Mesothelial cell of epicardium (in vitro differentiated cells): ENCODE measurements around the gene CPVL. TPM values are rescaled to one million over a fixed set of nuclear protein-coding genes. Genes with fewer than 3 reads are reported as not detected.

Experiments used
- DNase-seq, 2 experiments: peaks; one replicate each; pipeline ENCODE4 v3.0.0; 2021; ENCODE audit warnings: low spot score in 2 of 2; ENCODE audit not compliant: unreplicated experiment in 2 of 2
- H3K27ac Mint-ChIP-seq: 2 replicates; pipeline ENCODE4 v1.8.0; 2021; ENCODE audit warnings: mixed read lengths
- H3K27me3 Mint-ChIP-seq: 2 replicates; pipeline ENCODE4 v1.8.0; 2021; ENCODE audit warnings: low read depth, mixed read lengths
- H3K36me3 Mint-ChIP-seq: 2 replicates; pipeline ENCODE4 v1.8.0; 2021; ENCODE audit warnings: mixed read lengths
- H3K4me1 Mint-ChIP-seq: 2 replicates; pipeline ENCODE4 v1.8.0; 2021; ENCODE audit warnings: mixed read lengths
- H3K4me3 Mint-ChIP-seq: 2 replicates; pipeline ENCODE4 v1.8.0; 2021; ENCODE audit warnings: mild to moderate bottlenecking, moderate library complexity, mixed read lengths
- H3K9me3 Mint-ChIP-seq: 2 replicates; pipeline ENCODE4 v1.8.0; 2021; ENCODE audit warnings: mixed read lengths
- CTCF ChIP-seq: fragments of 200-600 bp; sonication (generic); IDR thresholded peaks from one replicate; pipeline ENCODE4 v1.5.0; 2021; ENCODE audit warnings: antibody characterized with exemption; ENCODE audit not compliant: unreplicated experiment
- total RNA-seq: library from RNA; stranded (reverse); gene quantifications from 3 replicates; pipeline ENCODE4 v1.2.1, GENCODE V29; 2021

The CPVL gene
- total RNA-seq, 1 donor from 2014 or later = 11.4 TPM

DNA sequence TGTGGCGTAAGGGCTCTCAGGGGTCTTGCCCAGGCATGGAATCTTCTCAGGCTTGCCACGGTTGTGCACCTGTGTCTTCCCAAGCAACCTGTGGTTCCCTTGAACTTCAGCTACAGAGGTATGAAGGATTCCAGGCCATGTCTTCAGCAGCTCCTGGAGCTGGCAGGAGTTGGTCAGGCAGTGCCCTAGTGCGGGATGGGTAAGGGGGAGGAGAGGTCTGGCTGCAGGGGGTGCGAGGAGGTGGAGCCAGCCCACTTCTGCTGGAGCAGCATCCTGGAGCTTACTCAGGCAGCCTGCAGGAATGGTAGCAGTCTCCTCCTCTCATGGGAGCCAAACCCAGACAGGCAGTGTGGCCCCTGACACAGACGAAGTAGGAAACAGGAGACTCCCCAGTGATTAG, 184.4 kb downstream of the CPVL start:
- no peak overlapping the region for H3K27ac Mint-ChIP-seq
- no peaks in the 10 kb centered on the region for H3K9me3 Mint-ChIP-seq
- H3K4me1 Mint-ChIP-seq = peaks cover 18% of the 10 kb centered on the region
- H3K36me3 Mint-ChIP-seq = no peaks in the 10 kb centered on the region
- no peak for TF ChIP-seq CTCF
- no peak for DNase-seq
- no peak overlapping the region for H3K4me3 Mint-ChIP-seq
- peaks cover 19% of the 10 kb centered on the region for H3K27me3 Mint-ChIP-seq

- H3K27me3 Mint-ChIP-seq = peaks cover 23% of the 10 kb centered on the region
These were observed 186.1 kb downstream of the CPVL start for GRCh38 chr7:28960071-28960840.

GRCh38 chr7:28958980-28959347, 187.4 kb downstream of the CPVL start:
- peak overlapping the region; percentile 87 for H3K27ac Mint-ChIP-seq
- TF ChIP-seq CTCF = no peak
- H3K4me1 Mint-ChIP-seq = peaks cover 21% of the 10 kb centered on the region
- H3K4me3 Mint-ChIP-seq = peak overlapping the region; percentile 81
- H3K36me3 Mint-ChIP-seq = no peaks in the 10 kb centered on the region
- peaks cover 23% of the 10 kb centered on the region for H3K27me3 Mint-ChIP-seq
- no peak for DNase-seq
- H3K9me3 Mint-ChIP-seq = no peaks in the 10 kb centered on the region

More at GRCh38 chr7:28960071-28960840, 186.1 kb downstream of the CPVL start:
- Mint-ChIP-seq H3K27ac (no peak overlapping the region), H3K36me3 (no peaks in the 10 kb centered on the region), H3K4me1 (peaks cover 19% of the 10 kb centered on the region), H3K4me3 (no peak overlapping the region), H3K9me3 (no peaks in the 10 kb centered on the region)
- TF ChIP-seq CTCF = no peak
- no peak for DNase-seq

DNA sequence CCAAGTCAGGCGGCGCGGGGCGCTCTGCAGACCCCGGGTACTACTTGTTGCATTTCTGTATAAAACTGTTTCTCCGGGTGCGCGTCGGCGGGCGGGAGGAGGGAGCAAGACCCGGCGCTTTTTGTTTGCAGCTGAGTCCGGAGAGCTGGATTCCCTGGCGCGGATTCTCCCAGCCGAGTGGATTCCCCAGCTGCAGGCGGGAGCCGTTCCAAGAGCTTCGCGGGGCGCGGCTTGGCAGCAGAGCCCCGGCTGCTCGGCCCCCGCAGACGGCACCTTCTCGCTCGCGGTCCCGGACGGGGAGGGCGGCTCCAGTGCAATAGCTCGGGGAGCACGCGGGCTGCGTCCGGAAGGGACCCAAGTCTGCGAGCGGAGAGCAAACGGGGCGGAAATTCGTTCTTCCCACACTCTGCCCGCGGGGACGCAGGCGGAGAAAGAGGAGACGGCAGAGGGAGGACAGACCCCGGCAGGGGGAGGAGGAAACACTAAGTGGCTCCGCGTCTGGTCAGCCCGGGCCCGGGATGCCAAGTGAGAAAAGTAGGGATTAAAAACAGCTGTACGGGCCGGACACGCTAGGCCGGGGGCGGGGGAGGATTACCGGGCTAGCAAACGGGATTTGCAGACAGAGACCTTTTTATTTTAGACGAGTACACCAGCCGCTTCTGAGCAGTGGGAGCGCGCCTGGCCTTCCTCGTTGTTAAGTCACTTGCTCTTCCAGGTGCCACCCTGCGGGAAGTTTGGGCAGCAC, 187.9 kb downstream of the CPVL start, which contains the start of gene TRIL:
TSS of gene TRIL (minus strand) at position 96 of the 745 bp plus-strand sequence. CDS start 284 bp downstream, outside the sequence.
- peak; percentile 44 to 81 for DNase-seq
- H3K27me3 Mint-ChIP-seq = peaks cover 23% of the 10 kb centered on the region
- peaks cover 22% of the 10 kb centered on the region for H3K4me1 Mint-ChIP-seq
- H3K9me3 Mint-ChIP-seq = no peaks in the 10 kb centered on the region
- H3K36me3 Mint-ChIP-seq = no peaks in the 10 kb centered on the region
- peak within 1 kb of the TSS; percentile 81 for H3K4me3 Mint-ChIP-seq
- H3K27ac Mint-ChIP-seq = peak within 1 kb of the TSS; percentile 87
- TF ChIP-seq CTCF = no peak

GRCh38 chr7:28957751-28958234, 188.5 kb downstream of the CPVL start:
- DNase-seq = peak in 1 of 2 experiments; percentile 43

More at GRCh38 chr7:28957751-28958234, 188.5 kb downstream of the CPVL start:
- peaks cover 24% of the 10 kb centered on the region for H3K4me1 Mint-ChIP-seq
- TF ChIP-seq CTCF = no peak
- H3K36me3 Mint-ChIP-seq = no peaks in the 10 kb centered on the region
- H3K27ac Mint-ChIP-seq = peak overlapping the region; percentile 28
- peak overlapping the region; percentile 81 for H3K4me3 Mint-ChIP-seq
- H3K9me3 Mint-ChIP-seq = no peaks in the 10 kb centered on the region
- H3K27me3 Mint-ChIP-seq = peaks cover 23% of the 10 kb centered on the region
